SK-N-SH treated with all-trans-retinoic acid at 6 μM for 48 hours (cell line): ENCODE results near the gene CHRNA5.

Experiments used
- ARNTL ChIP-seq: fragments of 450-650 bp; formaldehyde crosslinking; IDR thresholded peaks from 2 replicates; pipeline ENCODE4 v1.5.0; 2020; ENCODE audit warnings: low read depth, mild to moderate bottlenecking, moderate library complexity, borderline replicate concordance
- GLIS3 ChIP-seq: fragments of 250-450 bp; sonication (Bioruptor Pico); IDR thresholded peaks from 2 replicates; pipeline ENCODE4 v1.5.0; 2020; ENCODE audit warnings: mild to moderate bottlenecking, moderate library complexity
- TF ChIP-seq, protein P1 (sequence below): fragments of 250-450 bp; sonication (Bioruptor Pico); IDR thresholded peaks from 2 replicates; pipeline ENCODE4 v1.5.1; 2020; ENCODE audit warnings: low read depth, mild to moderate bottlenecking, moderate library complexity
- TF ChIP-seq, protein P2 (sequence below): fragments of 250-450 bp; sonication (Bioruptor Pico); IDR thresholded peaks from 2 replicates; pipeline ENCODE4 v1.8.0; 2021; ENCODE audit warnings: low read depth, mild to moderate bottlenecking, moderate library complexity, borderline replicate concordance

DNA sequence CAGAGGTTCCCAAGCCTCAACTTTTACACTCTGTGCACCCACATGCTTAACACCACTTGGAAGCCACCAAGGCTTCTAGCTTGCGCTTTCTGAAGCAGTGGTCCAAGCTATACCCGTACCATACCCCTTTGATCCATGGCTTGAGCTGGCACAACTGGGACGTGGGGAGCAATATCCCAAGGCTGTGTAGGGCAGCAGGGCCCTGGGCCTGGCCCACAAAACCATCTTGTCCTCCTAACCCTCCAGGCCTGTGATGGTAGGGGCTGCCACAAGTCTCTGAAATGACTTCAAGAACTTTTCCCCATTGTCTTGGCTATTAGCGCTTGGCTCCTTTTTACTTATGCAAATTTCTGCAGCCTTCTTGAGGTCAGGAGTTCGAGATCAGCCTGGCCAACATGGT, 41.1 kb upstream of the CHRNA5 start:
- no peak for TF ChIP-seq GLIS3
- TF ChIP-seq, protein P1, sequence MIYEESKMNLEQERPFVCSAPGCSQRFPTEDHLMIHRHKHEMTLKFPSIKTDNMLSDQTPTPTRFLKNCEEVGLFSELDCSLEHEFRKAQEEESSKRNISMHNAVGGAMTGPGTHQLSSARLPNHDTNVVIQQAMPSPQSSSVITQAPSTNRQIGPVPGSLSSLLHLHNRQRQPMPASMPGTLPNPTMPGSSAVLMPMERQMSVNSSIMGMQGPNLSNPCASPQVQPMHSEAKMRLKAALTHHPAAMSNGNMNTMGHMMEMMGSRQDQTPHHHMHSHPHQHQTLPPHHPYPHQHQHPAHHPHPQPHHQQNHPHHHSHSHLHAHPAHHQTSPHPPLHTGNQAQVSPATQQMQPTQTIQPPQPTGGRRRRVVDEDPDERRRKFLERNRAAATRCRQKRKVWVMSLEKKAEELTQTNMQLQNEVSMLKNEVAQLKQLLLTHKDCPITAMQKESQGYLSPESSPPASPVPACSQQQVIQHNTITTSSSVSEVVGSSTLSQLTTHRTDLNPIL (CRISPR knock-in tag), result no peak
- no peak for TF ChIP-seq ARNTL (CRISPR knock-in tag)
- TF ChIP-seq, protein P2, sequence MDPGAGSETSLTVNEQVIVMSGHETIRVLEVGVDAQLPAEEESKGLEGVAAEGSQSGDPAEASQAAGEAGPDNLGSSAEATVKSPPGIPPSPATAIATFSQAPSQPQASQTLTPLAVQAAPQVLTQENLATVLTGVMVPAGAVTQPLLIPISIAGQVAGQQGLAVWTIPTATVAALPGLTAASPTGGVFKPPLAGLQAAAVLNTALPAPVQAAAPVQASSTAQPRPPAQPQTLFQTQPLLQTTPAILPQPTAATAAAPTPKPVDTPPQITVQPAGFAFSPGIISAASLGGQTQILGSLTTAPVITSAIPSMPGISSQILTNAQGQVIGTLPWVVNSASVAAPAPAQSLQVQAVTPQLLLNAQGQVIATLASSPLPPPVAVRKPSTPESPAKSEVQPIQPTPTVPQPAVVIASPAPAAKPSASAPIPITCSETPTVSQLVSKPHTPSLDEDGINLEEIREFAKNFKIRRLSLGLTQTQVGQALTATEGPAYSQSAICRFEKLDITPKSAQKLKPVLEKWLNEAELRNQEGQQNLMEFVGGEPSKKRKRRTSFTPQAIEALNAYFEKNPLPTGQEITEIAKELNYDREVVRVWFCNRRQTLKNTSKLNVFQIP (CRISPR knock-in tag), result no peak
